HEK293 (cell line): ENCODE measurements around the gene ZEB2.
A peak's percentile ranks its signal among the peaks of the same experiment; 100 is the strongest.

ENCODE experiments used
- CTCF ChIA-PET: fragments of 350-600 bp; formaldehyde crosslinking; extraction: SDS; loops from one replicate; lab custom pipeline; 2021; ENCODE audit warnings: antibody characterized with exemption; lab: Yijun Ruan, JAX
- POLR2A ChIA-PET: fragments of 300-600 bp; formaldehyde crosslinking; extraction: SDS; loops from one replicate; lab custom pipeline; 2020; ENCODE audit warnings: antibody characterized with exemption, inconsistent platforms; lab: Yijun Ruan, JAX
- H3K27ac ChIP-seq: fragments of 200-500 bp; sonication (Bioruptor generic); 2 replicates; pipeline ENCODE4 v1.5.1; 2014; ENCODE audit warnings: low read depth, low read length, control low read depth, inconsistent platforms; ENCODE audit errors: extremely low read depth
- H3K36me3 ChIP-seq, 2 experiments: fragments of 200-500 bp in 1 of 2; sonication (Bioruptor generic) in 1 of 2; 1 replicate in 1 of 2; 2 replicates in 1 of 2; pipeline ENCODE4 v1.5.1; 2014 to 2017; ENCODE audit warnings: inconsistent platforms in 2 of 2, low read length in 2 of 2; ENCODE audit not compliant: control insufficient read depth in 2 of 2, insufficient read depth in 1 of 2
- H3K4me1 ChIP-seq: fragments of 200-500 bp; sonication (Bioruptor generic); 2 replicates; pipeline ENCODE4 v1.5.1; 2014; ENCODE audit warnings: mild to moderate bottlenecking, low read length, inconsistent platforms; ENCODE audit not compliant: control insufficient read depth, insufficient read depth
- H3K4me3 ChIP-seq: 2 replicates; pipeline ENCODE4 v1.5.1; 2011; ENCODE audit warnings: low read depth, mild to moderate bottlenecking, control low read depth, low read length, moderate library complexity
- H3K9me3 ChIP-seq: fragments of 200-500 bp; sonication (Bioruptor generic); 2 replicates; pipeline ENCODE4 v1.5.1; 2014; ENCODE audit warnings: low read depth, low read length, inconsistent platforms; ENCODE audit not compliant: control insufficient read depth, insufficient read depth
- REPIN1 ChIP-seq: fragments of 450-650 bp; formaldehyde crosslinking; IDR thresholded peaks from 2 replicates; pipeline ENCODE4 v1.5.1; 2017; ENCODE audit warnings: missing biosample characterization, missing genetic modification characterization, low read depth
- ZNF10 ChIP-seq: fragments of 450-650 bp; formaldehyde crosslinking; IDR thresholded peaks from 2 replicates; pipeline ENCODE4 v1.5.1; 2017; ENCODE audit warnings: missing biosample characterization, missing genetic modification characterization
- ZNF132 ChIP-seq: fragments of 450-650 bp; formaldehyde crosslinking; IDR thresholded peaks from 2 replicates; pipeline ENCODE4 v1.5.1; 2017; ENCODE audit warnings: missing biosample characterization, missing genetic modification characterization, borderline replicate concordance
- ZNF292 ChIP-seq: fragments of 450-650 bp; formaldehyde crosslinking; IDR thresholded peaks from 2 replicates; pipeline ENCODE4 v1.5.1; 2016; ENCODE audit warnings: low read depth, missing biosample characterization, missing genetic modification characterization, borderline replicate concordance
- ZNF335 ChIP-seq: fragments of 450-650 bp; formaldehyde crosslinking; conservative IDR thresholded peaks from 2 replicates; pipeline ENCODE4 v1.5.1; 2016; ENCODE audit warnings: missing biosample characterization, missing genetic modification characterization
- ZNF394 ChIP-seq: fragments of 450-650 bp; formaldehyde crosslinking; IDR thresholded peaks from 2 replicates; pipeline ENCODE4 v1.5.1; 2016; ENCODE audit warnings: missing biosample characterization, missing genetic modification characterization, mild to moderate bottlenecking, moderate library complexity, borderline replicate concordance
- ZNF521 ChIP-seq: fragments of 450-650 bp; formaldehyde crosslinking; IDR thresholded peaks from 2 replicates; pipeline ENCODE4 v1.5.1; 2017; ENCODE audit warnings: missing biosample characterization, mild to moderate bottlenecking, missing genetic modification characterization
- ZNF571 ChIP-seq: fragments of 450-650 bp; formaldehyde crosslinking; IDR thresholded peaks from 2 replicates; pipeline ENCODE4 v1.5.0; 2017; ENCODE audit warnings: missing biosample characterization, missing genetic modification characterization
- ZNF600 ChIP-seq: fragments of 450-650 bp; formaldehyde crosslinking; IDR thresholded peaks from 2 replicates; pipeline ENCODE4 v1.5.1; 2016; ENCODE audit warnings: missing biosample characterization, missing genetic modification characterization
- ZNF621 ChIP-seq: fragments of 450-650 bp; formaldehyde crosslinking; IDR thresholded peaks from 2 replicates; pipeline ENCODE4 v1.5.1; 2017; ENCODE audit warnings: missing biosample characterization, missing genetic modification characterization
- ZNF658 ChIP-seq: fragments of 450-650 bp; formaldehyde crosslinking; IDR thresholded peaks from 2 replicates; pipeline ENCODE4; 2016; ENCODE audit warnings: missing biosample characterization, missing genetic modification characterization
- ZNF791 ChIP-seq: fragments of 450-650 bp; formaldehyde crosslinking; IDR thresholded peaks from 2 replicates; pipeline ENCODE4 v1.5.1; 2016; ENCODE audit warnings: missing biosample characterization, missing genetic modification characterization
- TF ChIP-seq, protein P1 (sequence below): fragments of 450-650 bp; formaldehyde crosslinking; IDR thresholded peaks from 2 replicates; pipeline ENCODE4 v1.5.1; 2016; ENCODE audit warnings: missing biosample characterization, missing genetic modification characterization
- TF ChIP-seq, protein P2 (sequence below): fragments of 450-650 bp; formaldehyde crosslinking; IDR thresholded peaks from 2 replicates; pipeline ENCODE4 v1.5.1; 2017; ENCODE audit warnings: missing biosample characterization, missing genetic modification characterization
- TF ChIP-seq, protein P3 (sequence below): fragments of 450-650 bp; formaldehyde crosslinking; IDR thresholded peaks from 2 replicates; pipeline ENCODE4 v1.5.1; 2016; ENCODE audit warnings: missing biosample characterization, missing genetic modification characterization, borderline replicate concordance

Gene ZEB2

DNA sequence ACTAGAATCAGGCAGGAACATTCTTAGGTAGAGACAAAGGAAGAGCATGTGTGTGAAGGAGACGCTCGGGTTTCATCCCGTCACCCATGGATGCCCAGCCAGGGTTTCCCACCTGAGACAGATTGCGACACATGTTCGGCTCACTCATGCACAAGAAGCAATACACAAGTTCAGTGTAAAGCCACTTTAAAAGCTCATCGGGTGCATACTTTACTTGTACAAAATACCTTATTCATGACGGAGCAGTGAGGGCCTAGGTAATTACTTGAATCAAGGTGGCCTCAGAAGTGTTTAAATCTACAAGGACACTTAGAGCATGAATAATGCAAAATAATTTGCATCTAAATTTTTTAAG, 42.0 kb downstream of the ZEB2 start:
- POLR2A ChIA-PET = no interaction called here
- H3K4me3 ChIP-seq = no peak overlapping the region
- TF ChIP-seq ZNF521 (no peak), ZNF292 (no peak), REPIN1 (no peak), ZNF571 (tag by site-specific recombination) (no peak), ZNF791 (tag by site-specific recombination) (no peak)
- TF ChIP-seq, protein P1, sequence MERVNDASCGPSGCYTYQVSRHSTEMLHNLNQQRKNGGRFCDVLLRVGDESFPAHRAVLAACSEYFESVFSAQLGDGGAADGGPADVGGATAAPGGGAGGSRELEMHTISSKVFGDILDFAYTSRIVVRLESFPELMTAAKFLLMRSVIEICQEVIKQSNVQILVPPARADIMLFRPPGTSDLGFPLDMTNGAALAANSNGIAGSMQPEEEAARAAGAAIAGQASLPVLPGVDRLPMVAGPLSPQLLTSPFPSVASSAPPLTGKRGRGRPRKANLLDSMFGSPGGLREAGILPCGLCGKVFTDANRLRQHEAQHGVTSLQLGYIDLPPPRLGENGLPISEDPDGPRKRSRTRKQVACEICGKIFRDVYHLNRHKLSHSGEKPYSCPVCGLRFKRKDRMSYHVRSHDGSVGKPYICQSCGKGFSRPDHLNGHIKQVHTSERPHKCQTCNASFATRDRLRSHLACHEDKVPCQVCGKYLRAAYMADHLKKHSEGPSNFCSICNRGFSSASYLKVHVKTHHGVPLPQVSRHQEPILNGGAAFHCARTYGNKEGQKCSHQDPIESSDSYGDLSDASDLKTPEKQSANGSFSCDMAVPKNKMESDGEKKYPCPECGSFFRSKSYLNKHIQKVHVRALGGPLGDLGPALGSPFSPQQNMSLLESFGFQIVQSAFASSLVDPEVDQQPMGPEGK (tag by site-specific recombination) = no peak
- TF ChIP-seq, all 188 proteins: peak for 0
- H3K9me3 ChIP-seq = no peaks in the 10 kb centered on the region
- peaks cover 21% of the 10 kb centered on the region for H3K4me1 ChIP-seq
- no peaks in the 10 kb centered on the region for H3K36me3 ChIP-seq
- CTCF ChIA-PET = no interaction called here
- H3K27ac ChIP-seq = no peak overlapping the region

DNA sequence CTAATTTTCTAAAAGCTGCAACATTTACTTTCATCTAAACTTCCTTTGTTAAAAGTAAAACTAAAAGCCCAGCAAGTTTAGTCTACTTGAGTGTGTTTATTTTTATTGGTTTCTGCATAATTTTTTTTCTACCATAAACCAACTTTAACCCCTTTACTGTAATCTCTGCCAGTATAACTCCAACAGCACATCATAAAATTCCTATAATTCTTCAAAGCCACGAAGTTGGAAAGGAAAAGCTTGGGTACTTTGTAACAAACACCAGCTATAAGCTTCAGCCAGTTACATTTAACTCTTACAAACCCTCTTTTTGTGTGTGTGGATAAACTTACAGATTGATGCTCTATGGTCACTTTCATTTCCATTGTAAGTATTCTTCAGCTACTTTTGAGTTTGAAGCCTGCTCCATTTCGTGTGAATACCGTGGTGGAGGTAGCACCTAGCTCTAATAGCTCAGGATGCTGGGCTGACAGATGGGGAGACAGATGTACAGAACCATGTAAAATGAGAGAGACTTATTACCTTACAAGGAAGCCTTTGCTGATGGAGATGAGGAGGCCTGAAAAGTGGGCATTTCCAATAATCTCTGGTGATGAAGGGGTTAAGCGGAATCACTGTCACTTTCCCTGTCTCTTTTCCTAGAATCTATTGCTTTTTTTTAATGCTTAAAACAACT, 42.5 kb downstream of the ZEB2 start:
- Histone ChIP-seq H3K27ac (no peak overlapping the region), H3K4me1 (peaks cover 21% of the 10 kb centered on the region), H3K4me3 (no peak overlapping the region)
- no peak for TF ChIP-seq ZNF521
- TF ChIP-seq, protein P2, sequence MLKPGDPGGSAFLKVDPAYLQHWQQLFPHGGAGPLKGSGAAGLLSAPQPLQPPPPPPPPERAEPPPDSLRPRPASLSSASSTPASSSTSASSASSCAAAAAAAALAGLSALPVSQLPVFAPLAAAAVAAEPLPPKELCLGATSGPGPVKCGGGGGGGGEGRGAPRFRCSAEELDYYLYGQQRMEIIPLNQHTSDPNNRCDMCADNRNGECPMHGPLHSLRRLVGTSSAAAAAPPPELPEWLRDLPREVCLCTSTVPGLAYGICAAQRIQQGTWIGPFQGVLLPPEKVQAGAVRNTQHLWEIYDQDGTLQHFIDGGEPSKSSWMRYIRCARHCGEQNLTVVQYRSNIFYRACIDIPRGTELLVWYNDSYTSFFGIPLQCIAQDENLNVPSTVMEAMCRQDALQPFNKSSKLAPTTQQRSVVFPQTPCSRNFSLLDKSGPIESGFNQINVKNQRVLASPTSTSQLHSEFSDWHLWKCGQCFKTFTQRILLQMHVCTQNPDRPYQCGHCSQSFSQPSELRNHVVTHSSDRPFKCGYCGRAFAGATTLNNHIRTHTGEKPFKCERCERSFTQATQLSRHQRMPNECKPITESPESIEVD = peak; percentile 81; the same call in 1 of the 2 replicates
- TF ChIP-seq, all 188 proteins: peak for 1
- ChIA-PET CTCF (interaction anchor here (0.7 kb wide), 1 partner anchor 22 kb away, joined by 3 read pairs; no protein-coding TSS in a partner anchor), POLR2A (no interaction called here)
- no peaks in the 10 kb centered on the region for H3K9me3 ChIP-seq
- H3K36me3 ChIP-seq = peaks cover 0 to 2% of the 10 kb centered on the region in 2 experiments; a peak in 1 of 3 replicates

DNA sequence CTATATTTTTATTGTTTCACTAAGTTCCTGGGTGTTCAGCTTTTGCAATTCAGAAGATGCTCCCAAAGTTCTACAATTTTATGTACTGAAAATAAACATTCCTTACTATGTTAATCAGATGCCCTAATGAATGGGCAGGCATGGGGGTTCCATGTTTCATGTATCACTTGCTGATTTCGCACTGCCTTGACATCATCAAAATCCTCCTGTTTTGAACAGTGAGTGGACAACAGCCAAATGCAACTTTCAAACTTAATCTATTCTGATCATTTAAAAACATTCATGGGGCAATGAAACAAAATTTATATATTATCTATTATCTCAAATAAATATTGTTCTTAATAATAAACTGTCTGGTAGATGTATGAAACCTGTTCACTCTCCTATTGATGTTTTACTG, 43.2 kb downstream of the ZEB2 start:
- Histone ChIP-seq H3K36me3 (peaks cover 0 to 2% of the 10 kb centered on the region in 2 experiments; a peak in 1 of 3 replicates), H3K9me3 (no peaks in the 10 kb centered on the region), H3K4me3 (no peak overlapping the region), H3K27ac (no peak overlapping the region), H3K4me1 (peaks cover 21% of the 10 kb centered on the region)
- TF ChIP-seq ZNF600 (no peak), ZNF621 (tag by site-specific recombination) (no peak), ZNF658 (tag by site-specific recombination) (no peak), ZNF10 (tag by site-specific recombination) (no peak), ZNF132 (tag by site-specific recombination) (no peak), ZNF394 (tag by site-specific recombination) (no peak), ZNF335 (no peak)
- TF ChIP-seq, protein P3, sequence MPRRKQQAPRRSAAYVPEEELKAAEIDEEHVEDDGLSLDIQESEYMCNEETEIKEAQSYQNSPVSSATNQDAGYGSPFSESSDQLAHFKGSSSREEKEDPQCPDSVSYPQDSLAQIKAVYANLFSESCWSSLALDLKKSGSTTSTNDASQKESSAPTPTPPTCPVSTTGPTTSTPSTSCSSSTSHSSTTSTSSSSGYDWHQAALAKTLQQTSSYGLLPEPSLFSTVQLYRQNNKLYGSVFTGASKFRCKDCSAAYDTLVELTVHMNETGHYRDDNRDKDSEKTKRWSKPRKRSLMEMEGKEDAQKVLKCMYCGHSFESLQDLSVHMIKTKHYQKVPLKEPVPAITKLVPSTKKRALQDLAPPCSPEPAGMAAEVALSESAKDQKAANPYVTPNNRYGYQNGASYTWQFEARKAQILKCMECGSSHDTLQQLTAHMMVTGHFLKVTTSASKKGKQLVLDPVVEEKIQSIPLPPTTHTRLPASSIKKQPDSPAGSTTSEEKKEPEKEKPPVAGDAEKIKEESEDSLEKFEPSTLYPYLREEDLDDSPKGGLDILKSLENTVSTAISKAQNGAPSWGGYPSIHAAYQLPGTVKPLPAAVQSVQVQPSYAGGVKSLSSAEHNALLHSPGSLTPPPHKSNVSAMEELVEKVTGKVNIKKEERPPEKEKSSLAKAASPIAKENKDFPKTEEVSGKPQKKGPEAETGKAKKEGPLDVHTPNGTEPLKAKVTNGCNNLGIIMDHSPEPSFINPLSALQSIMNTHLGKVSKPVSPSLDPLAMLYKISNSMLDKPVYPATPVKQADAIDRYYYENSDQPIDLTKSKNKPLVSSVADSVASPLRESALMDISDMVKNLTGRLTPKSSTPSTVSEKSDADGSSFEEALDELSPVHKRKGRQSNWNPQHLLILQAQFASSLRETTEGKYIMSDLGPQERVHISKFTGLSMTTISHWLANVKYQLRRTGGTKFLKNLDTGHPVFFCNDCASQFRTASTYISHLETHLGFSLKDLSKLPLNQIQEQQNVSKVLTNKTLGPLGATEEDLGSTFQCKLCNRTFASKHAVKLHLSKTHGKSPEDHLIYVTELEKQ = no peak
- CTCF ChIA-PET = interaction anchor here (0.7 kb wide), 1 partner anchor 49 kb away, joined by 3 read pairs; no protein-coding TSS in a partner anchor
- POLR2A ChIA-PET = no interaction called here
